Stimulated activated CD4-positive, alpha-beta T cell treated with anti-CD3 and anti-CD28 coated beads, Interleukin-4, amount 100 ng/mL, for 24 hours (primary cell): ENCODE measurements around the gene PIGQ.
"Not testable (repeated sequence)": the region's sequence is repeated elsewhere in the genome, so short reads cannot be mapped to it uniquely, and the experiment has no call there.

Source experiments
- DNase-seq: peaks from one replicate; pipeline ENCODE4 v3.0.0-alpha.2; 2020

PIGQ gene

DNA sequence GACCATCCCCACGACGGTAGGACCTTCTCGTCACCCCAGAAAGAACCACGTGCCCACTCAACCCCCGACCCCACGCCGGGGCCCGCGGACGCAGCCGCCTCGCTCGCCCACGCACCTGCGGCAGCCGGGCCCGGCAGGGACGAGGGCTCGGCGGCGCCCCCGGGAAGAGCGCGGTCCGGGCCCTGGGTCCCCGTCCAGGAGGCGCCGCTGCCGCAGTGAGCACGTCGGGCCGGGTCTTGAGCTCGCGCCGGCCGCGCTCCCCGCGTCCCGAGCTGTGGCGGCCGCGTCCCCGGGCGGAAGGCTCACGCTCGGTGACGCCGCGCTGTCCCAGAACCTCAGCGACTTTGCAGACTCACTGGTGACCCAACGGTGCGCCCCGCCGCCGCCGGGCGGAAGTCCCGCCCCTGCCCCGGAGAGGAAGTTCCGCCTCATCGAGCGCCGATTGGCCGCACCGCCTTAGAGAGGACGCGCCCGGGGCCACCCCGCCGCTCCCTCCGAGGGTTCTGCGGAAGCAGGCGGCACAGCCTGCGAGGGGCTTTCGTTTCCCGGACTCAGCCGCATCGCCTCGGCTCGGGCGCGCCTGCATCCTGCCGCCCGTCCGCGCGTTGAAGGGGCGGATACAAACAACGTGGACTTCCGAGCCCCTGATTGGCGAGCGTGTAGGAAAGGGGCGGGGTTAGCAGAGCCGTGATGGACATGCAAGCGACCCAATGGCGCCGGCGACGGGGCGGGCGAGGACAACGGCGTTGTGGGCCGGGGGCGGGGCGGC is 19.3 kb downstream of the PIGQ start:
- DNase-seq: peak; percentile 98

DNA sequence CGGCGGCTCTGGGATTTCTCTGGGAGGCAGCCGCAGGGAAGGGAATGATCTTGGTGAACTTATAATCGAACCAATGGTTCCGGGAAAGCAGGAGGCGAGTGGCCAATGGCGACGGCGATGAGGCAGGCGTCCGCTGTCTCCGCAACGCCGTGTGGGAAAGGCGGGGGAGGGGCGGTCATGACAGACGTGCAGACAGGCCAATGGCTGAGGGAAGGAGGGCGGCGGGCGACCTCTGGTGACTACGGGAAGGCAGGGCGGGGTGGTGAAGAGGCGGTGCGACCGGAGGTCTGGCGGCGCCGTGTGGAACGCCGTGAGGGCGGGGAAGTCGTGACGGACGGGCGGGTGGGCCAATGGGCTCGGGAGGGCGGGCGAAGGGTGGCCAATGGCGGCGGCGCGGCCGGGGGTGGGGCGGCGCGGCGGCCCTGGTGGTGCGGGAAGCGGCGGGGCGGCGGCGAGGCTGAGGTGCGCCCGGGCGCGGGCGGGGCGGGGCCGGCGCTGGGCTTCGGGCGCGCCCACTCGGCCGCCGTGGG is 20.0 kb downstream of the PIGQ start, which contains the start of gene RAB40C:
Gene RAB40C, plus strand, starts transcription at position 409 of the 530 bp plus-strand sequence. CDS start 226 bp downstream, outside the sequence.
- DNase-seq: peak; percentile 99

DNA sequence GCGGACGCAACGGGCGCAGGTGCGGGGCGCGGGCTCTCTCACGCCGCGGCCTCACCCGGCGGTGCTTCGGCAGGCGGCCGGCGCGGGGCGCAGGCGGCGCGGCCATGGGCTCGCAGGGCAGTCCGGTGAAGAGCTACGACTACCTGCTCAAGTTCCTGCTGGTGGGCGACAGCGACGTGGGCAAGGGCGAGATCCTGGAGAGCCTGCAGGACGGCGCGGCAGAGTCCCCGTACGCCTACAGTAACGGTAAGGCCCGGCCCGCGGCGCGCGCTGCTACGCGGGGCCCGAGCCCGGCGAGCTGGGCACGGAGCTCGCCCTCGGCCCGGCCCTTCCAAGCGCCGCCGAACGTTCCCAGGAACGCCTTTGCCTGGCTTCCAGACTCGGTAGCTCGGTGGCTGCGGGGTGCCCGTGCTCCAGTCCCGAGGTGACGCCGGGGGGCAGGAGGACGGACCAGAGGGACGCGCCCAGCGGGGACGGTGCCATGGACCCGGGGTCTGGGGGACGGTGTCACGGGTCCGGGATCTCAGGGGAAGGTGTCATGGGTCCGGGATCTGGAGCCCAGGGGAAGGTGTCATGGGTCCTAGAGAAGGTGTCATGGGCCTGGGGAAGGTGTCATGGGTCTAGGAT is 20.5 kb downstream of the PIGQ start:
- DNase-seq: no peak

DNA sequence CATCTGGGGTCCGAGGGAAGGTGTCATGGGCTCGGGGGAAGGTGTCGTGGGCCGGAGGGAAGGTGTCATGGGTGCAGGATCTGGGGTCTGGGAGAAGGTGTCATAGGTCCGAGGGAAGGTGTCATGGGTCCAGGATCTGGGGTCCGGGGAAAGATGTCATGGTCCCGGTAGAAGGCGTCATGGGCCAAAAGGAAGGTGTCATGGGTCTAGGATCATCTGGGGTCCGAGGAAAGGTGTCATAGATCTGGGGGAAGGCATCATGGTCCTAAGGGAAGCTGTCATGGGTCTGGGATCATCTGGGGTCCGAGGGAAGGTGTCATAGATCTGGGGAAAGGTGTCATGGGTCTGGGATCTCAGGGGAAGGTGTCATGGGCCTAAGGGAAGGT is 21.0 kb downstream of the PIGQ start:
- no peak for DNase-seq

DNA sequence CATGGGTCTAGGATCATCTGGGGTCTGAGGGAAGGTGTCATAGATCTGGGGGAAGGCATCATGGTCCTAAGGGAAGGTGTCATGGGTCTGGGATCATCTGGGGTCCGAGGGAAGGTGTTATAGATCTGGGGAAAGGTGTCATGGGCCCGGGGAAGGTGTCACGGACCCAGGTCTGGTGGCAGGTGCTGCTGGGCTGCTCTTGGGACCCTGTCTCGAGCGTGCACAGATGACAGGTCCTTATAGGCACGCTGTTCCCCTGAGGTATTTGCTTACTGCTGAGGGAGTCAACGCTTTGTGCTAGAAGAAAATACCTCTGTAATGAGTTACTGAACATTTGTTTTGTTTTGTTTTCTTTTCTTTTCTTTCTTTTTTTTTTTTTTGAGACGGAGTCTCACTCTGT is 21.5 kb downstream of the PIGQ start:
- DNase-seq: no peak

DNA sequence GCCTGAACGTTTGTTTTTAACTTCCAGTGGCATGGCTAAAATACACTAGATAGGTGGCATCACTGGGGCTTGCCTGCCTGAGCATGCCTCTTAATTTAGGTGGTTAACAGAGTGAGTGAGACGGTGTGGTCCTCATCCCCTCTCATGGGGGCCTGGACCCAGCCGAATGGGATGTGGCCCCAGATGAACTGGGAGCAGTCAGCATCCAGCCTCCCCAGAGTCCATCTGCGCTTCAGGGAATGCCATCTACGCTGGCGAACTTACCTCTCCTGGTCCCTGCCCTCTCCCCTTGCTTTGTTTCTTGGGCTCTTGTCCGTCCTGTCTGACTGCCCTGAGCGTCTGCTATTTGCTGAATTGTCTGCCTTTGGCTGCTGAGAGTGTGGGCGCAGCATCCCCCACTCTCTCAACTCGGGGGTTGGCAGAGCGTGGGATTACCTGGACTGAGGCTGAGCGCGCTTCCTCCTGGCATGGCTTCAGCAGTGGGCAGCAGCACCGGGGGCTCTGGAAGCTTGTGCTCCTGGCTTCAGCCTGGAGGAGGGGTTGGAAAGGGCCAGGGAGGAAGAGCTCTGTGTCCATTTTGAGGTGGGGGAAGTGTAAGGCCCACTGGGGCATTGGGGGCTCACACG is 22.2 kb downstream of the PIGQ start:
- DNase-seq: no peak

DNA sequence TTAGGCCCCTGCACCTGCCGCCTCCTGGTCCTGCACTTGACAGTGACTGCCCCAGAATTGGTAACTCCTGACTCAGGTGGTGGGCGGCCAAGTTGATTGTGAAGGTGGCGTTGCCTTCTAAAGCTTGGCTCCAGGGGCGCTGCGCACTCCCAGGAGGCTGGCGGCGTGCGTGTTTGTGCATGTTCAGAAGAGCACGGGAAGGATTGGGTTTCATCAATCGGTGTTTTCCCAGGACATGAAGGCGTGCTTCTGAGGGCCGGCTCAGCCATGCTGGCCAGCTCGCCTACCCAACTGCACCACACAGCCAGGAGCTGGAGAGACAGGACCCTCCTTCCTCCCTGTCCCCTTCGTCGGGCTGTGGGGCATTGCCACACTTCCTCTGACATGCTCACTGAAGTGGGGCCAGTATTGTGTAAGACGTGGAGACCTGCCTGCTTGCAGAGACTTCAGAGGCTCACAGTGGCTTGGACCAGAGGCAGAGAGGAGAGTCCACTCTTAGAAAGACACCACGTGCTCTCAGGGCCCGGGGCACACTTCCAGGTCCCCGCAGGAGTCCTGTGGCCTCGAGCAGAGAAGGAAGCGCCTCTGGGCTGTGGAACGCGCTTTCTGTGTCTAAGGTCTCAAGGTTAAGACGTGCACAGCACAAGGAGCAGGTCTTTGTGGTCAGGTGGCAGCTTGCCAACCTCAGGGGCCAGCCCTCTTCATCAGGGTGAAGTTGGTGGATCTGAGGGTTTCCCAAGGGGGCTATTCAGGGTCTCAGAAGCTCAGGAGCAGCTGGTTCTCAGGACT is 22.9 kb downstream of the PIGQ start:
- DNase-seq: no peak

DNA sequence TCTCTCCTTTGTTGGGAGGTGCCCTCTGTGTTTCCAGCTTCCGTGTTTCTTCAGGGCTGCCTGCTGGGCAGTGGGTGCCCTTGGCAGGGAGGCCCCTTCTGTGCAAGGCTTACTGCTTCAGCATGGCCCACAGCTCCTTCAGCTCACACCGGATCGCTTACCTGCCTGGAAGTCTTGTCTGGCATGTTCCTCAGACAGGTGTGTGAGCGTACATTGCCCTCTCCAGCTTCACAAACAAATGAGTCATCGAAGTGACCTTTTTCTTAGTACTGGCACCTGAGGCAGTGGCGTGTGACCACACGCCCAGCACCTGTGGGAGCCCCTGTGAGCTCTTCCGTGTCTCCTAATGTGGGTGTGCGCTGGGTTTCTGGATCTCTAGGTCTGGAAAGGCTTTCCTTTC is 23.6 kb downstream of the PIGQ start:
- no peak for DNase-seq

DNA sequence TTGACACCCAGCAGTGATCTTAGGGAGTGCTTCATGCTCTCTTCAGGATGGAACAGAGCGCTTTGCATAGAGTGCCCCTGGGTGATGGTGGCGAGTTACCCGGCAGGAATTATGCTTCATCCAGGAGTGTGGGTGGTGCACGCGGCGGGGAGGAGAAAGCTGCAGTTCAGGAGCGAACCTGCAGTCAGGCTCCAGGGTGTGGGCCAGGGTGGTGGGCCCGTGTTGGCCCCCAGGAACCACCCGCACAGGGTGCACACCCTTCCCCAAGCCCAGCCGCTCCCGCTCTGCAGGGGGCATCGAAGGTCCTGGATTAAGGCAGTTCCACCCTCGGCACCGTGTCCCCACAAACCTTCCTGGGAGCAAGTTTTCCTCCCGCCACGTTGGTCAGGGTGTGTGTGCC is 24.0 kb downstream of the PIGQ start:
- DNase-seq: no peak

DNA sequence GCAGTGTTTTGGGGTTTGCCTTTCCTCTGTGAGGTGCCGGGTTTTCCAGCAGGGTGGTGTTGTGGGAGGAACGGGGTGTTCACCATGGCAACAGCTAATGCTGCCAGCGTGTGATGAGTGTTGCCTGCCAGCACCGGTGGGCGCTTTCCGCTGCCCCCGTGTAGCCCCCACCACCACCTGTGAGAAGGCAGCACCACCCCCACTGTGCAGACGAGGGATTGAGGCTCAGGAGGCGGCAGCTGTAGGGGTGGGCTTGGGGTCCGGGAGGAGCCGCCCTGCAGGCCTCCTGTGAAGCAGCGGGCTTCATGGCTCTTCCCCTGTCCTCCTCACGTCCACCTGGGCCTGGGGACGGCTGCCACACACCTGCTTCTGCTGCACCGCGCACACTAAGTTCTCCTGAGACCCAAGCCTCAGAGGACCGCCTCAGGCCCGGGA is 25.3 kb downstream of the PIGQ start:
- DNase-seq: no peak

DNA sequence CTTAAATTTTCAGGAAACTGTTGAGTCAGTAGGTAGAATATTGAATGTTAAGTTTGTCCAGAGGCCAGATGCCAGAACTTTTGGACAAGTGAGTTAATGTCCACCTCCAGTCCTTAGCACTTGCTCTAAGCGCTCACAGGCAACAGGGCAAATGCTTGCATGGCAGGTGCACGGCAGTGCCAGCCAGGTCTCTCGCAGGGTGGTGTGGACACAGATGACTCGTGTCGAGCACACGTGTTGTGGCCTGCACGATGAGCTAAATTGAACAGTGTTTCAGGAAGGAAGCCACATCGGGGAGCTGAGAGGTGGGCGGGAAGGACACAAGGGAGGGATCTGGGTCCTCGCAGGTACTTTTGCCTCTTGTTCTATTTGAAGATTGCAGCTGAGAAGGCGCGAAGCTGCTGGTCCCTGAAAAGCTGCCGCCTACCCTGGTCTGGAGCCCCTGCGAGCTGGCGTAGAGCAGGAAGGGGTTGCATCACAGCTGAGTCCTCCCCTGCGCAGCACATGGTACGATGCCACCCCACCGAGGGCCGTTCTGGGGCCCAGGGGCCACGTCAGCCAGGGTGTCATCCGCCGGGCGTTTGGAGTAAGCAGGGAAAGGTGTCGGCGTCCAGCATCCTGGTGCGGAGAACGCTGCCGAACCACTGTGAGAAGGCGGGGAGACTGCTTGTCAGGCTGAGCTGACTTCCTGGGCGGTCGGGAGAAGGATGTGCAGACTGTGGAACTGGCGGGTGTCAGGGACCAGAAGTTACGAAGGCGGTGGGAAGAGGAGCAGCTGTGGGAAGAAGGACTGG is 26.4 kb downstream of the PIGQ start:
- DNase-seq: no peak

DNA sequence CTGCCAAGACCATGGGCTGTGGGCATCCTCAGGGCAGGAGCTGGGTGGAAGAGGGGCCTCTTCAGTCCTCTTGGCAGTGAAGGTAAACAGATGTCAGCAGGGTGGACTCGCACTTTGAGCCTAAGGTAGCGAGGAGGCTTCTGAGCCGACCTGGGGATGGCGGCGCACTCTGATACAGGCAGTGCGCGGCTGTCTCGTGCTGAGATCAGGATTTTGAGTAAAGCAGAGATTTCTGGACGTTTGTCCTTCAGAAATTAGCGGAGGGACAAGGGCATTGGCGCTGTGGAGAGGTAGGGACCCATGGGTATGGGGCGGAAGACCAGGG is 26.9 kb downstream of the PIGQ start:
- DNase-seq: no peak

DNA sequence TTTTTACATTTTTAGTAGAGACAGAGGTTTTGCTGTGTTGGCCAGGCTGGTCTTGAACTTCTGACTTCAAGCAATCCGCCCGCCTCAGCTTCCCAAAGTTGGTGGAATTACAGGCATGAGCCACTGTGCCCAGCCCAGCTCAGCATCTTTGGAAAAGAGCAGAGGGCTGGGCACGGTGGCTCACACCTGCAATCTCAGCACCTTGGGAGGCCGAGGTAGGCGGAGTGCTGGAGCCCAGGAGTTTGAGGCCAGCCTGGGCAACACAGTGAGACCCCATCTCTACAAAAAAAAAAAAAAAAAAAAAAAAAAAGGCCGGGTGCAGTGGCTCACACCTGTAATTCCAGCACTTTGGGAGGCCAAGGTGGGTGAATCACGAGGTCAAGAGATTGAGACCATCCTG is 27.9 kb downstream of the PIGQ start:
- not testable (repeated sequence) for DNase-seq

DNA sequence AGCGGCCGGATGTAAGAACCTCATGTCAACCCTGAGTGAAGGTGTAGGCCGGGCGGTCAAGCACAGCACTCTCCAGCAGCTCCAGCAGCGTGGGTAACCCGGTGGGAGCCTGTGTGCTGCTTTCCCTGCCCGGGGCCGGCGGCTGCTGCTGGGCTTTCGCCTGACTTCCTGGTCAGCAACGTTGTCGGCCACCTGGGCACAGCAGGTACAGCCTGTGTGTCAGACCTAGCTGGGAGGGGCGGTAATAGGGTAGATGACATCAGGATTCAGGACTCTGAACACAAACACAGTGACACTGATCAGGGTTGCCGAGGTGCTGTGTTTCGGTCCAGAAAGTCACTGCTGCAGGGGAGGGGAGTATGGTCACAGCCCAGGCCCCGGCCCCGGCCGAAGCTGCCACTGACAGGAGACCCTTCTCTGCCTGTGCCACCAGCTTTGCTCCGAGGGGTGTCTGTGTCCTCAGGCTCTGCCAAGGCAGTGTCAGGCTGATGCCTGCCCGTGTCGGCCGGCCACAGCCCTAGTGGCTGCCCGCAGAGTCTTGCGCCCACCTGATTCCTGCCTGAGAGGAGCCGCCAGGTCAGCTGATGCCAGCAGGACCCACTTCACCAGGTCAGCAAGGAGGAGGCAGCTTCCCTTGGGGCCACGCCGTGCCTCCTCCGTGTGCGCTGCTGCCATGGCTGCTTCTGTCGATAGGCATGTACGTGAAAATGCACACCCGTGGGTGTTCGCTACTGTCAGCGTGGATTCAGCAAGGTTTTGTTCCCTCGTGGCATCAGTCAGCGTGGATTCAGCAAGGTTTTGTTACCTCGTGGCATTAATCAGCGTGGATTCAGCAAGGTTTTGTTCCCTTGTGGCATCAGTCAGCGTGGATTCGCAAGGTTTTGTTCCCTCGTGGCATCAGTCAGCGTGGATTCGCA is 29.3 kb downstream of the PIGQ start:
- no peak for DNase-seq

DNA sequence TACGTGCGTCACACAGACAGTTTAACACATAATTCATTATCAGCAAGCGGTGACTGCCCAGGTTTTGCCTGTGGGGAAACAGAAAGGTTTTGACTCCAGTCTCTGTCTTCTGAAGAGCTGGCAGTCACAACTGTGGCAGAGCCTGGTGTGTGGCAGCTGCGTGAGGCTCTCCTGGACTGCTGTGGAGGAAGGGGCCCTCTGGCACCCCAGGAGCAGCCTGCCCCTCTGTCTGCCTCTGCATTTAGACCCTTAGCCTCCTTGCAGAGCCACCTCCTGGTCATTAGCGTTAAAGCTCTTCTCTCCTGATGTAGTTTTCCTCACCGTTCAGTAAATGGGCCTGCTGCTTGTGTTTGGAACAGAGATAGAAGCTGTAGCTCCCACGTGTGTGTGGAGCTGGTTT is 31.0 kb downstream of the PIGQ start:
- no peak for DNase-seq

DNA sequence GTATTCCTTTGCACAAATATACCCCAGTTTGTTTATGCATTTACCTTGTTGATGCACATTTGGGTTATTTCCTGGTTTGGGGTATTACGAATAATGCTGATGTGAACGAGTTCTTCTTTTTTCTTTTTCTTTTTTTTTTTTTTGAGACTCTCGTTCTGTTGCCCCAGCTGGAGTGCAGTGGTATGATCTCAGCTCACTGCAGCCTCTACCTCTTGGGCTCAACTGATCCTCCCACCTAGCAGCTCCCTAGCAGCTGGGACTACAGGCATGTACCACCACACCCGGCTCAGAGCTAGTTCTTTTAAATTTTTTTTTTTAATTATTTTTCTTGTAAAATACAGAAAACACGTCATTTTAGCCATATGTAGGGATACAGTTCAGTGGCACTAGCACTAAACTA is 34.2 kb downstream of the PIGQ start:
- no peak for DNase-seq

DNA sequence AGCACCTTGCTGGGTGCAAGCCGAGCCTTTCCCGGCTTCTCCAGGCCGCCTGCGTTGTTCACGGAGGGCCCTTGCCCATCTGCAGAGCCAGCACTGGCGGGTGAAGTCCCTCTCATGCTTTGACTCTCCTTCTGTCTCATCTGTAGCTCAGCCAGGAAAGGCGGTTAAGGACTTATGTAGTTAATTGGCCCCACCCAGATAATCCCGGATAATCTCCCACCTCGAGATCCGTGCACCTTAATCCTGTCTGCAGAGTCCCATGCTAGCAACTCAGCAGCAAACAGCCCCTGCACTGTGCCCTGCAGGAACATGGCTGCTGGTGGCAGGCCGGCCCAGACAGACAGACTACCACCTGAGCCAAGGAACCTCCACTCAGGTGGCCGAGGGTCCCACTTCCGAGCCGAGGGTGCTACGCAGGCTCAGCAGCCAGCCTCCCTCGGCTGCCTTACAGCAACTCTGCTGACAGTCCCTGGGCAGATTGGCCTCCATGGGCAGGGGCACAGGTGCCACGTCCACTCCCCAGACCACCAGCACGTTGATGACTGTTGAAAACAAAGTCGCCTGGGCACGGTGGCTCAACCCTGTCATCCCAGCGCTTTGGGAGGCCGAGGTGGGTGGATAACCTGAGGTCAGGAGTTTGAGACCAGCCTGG is 37.0 kb downstream of the PIGQ start:
- DNase-seq: no peak

DNA sequence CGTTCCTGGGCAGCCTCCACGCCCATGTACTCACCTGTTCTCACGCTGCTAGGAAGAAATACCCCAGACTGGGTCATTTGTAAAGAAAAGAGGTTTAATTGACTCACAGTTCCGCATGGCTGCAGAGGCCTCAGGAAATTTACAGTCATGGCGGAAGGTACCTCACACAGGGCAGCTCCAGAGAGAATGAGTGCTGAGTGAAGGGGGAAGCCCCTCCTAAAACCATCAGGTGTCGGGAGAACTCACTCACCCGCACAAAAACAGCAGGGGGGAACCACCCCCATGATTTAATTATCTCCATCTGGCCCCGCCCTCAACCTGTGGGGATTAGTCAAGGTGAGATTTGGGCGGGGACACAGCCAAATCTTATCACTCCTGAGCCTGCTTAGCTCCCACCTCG is 38.3 kb downstream of the PIGQ start:
- DNase-seq: peak; percentile 42

DNA sequence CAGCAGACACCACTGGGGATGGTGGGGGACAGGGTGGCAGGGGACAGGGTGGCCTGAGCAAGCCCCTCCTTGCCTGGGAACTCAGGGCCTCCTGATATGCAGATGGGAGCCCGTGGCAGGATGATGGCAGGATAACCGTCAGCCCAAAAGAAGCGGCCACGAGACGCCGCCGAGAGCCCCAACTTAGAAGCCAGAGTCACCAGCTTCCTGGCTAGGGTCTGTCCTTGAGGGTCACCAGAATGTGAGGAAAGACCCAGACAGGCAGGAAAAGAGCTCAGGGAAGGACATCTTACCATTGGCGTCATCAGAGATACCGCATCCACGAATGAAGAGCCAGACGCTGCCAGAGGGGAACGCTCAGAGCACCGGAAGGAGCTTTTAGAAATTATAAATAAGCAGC is 39.5 kb downstream of the PIGQ start:
- DNase-seq: no peak

DNA sequence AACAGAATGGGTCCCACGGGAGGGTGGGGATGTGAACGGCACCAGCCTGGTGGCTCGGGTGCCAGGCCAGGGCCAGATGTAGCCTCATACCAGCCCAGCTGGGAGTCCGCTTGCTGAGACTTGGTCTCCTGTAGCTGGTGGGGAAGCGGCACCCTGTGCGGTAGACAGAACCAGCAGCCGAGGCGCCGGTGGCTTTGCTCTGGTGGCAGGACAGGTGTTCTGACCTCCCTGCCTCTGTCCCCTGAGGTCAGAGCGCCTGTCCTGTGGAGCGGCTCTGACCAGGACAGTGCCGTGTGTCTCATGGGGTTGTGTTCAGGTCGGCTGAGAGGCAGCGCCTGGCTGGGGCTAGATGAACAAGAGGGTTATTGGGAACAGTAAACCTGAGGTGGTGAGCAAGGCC is 40.2 kb downstream of the PIGQ start:
- no peak for DNase-seq
